Type B pancreatic cell (in vitro differentiated cells): ENCODE data around the gene TIGD1. TPM values are rescaled to one million over a fixed set of nuclear protein-coding genes. Genes with fewer than 3 reads are reported as not detected.
"Not testable (repeated sequence)": the region's sequence is repeated elsewhere in the genome, so short reads cannot be mapped to it uniquely, and the experiment has no call there.

Experiments
- DNase-seq: peaks from one replicate; pipeline ENCODE4 v3.0.0; 2021; ENCODE audit warnings: mixed read lengths; ENCODE audit not compliant: unreplicated experiment; ENCODE audit errors: extremely low spot score
- H3K27ac Mint-ChIP-seq: 2 replicates; pipeline ENCODE4 v1.8.0; 2021; ENCODE audit warnings: mild to moderate bottlenecking, mixed read lengths
- H3K27me3 Mint-ChIP-seq: 2 replicates; pipeline ENCODE4 v1.8.0; 2021; ENCODE audit warnings: mixed read lengths
- H3K36me3 Mint-ChIP-seq: 2 replicates; pipeline ENCODE4 v1.8.0; 2021; ENCODE audit warnings: mixed read lengths
- H3K4me1 Mint-ChIP-seq: one replicate; pipeline ENCODE4 v1.8.0; 2021; ENCODE audit warnings: mixed read lengths; ENCODE audit not compliant: unreplicated experiment
- H3K4me3 Mint-ChIP-seq: 2 replicates; pipeline ENCODE4 v1.8.0; 2021; ENCODE audit warnings: mild to moderate bottlenecking, mixed read lengths
- H3K9me3 Mint-ChIP-seq: 2 replicates; pipeline ENCODE4 v1.8.0; 2021; ENCODE audit warnings: mixed read lengths
- CTCF ChIP-seq: fragments of 200-600 bp; sonication (generic); conservative IDR thresholded peaks from 2 replicates; pipeline ENCODE4 v1.5.0; 2021; ENCODE audit warnings: antibody characterized with exemption, mild to moderate bottlenecking
- total RNA-seq: library from RNA; stranded (reverse); gene quantifications from 2 replicates; pipeline ENCODE4 v1.2.1, GENCODE V29; 2021; ENCODE audit warnings: low replicate concordance

The TIGD1 gene
- total RNA-seq, 1 donor from 2014 or later, result 10.8 TPM

GRCh38 chr2:232537079-232537478, 13.3 kb downstream of the TIGD1 start:
- peaks cover 17% of the 10 kb centered on the region for H3K4me1 Mint-ChIP-seq
- no peaks in the 10 kb centered on the region for H3K9me3 Mint-ChIP-seq
- H3K27ac Mint-ChIP-seq, result no peak overlapping the region
- peaks cover 4% of the 10 kb centered on the region for H3K27me3 Mint-ChIP-seq
- DNase-seq, result no peak
- H3K4me3 Mint-ChIP-seq, result no peak overlapping the region
- no peaks in the 10 kb centered on the region for H3K36me3 Mint-ChIP-seq
- peak; percentile 51 for TF ChIP-seq CTCF

- TF ChIP-seq CTCF, result no peak
- Mint-ChIP-seq H3K4me3 (no peak overlapping the region), H3K27ac (no peak overlapping the region), H3K4me1 (peaks cover 17% of the 10 kb centered on the region), H3K9me3 (no peaks in the 10 kb centered on the region), H3K36me3 (no peaks in the 10 kb centered on the region), H3K27me3 (peaks cover 4% of the 10 kb centered on the region)
- DNase-seq, result no peak
Observed at GRCh38 chr2:232535761-232536530, 14.4 kb downstream of the TIGD1 start.

GRCh38 chr2:232534940-232535651, 15.3 kb downstream of the TIGD1 start:
- H3K4me1 Mint-ChIP-seq, result peaks cover 17% of the 10 kb centered on the region
- no peaks in the 10 kb centered on the region for H3K36me3 Mint-ChIP-seq
- no peaks in the 10 kb centered on the region for H3K9me3 Mint-ChIP-seq
- H3K27ac Mint-ChIP-seq, result no peak overlapping the region
- no peak overlapping the region for H3K4me3 Mint-ChIP-seq
- no peak for DNase-seq
- TF ChIP-seq CTCF, result no peak
- peaks cover 7% of the 10 kb centered on the region for H3K27me3 Mint-ChIP-seq

GRCh38 chr2:232533944-232534710, 16.2 kb downstream of the TIGD1 start:
- H3K27ac Mint-ChIP-seq, result no peak overlapping the region
- DNase-seq, result no peak
- peaks cover 15% of the 10 kb centered on the region for H3K4me1 Mint-ChIP-seq
- no peaks in the 10 kb centered on the region for H3K36me3 Mint-ChIP-seq
- TF ChIP-seq CTCF, result no peak
- H3K27me3 Mint-ChIP-seq, result peaks cover 7% of the 10 kb centered on the region
- no peak overlapping the region for H3K4me3 Mint-ChIP-seq
- H3K9me3 Mint-ChIP-seq, result no peaks in the 10 kb centered on the region

- not testable (repeated sequence) for H3K36me3 Mint-ChIP-seq, H3K4me3 Mint-ChIP-seq, DNase-seq, H3K9me3 Mint-ChIP-seq, H3K27ac Mint-ChIP-seq, H3K4me1 Mint-ChIP-seq
- peaks cover 17% of the 10 kb centered on the region for H3K27me3 Mint-ChIP-seq
Observed at GRCh38 chr2:232532821-232533220, 17.5 kb downstream of the TIGD1 start.

GRCh38 chr2:232532419-232532818, 17.9 kb downstream of the TIGD1 start:
- Mint-ChIP-seq H3K36me3 (no peaks in the 10 kb centered on the region), H3K9me3 (no peaks in the 10 kb centered on the region), H3K27me3 (peaks cover 19% of the 10 kb centered on the region), H3K27ac (no peak overlapping the region), H3K4me3 (no peak overlapping the region), H3K4me1 (peaks cover 4% of the 10 kb centered on the region)
- no peak for DNase-seq
- TF ChIP-seq CTCF, result no peak
